Measurements from ENCODE around the gene GALNT16. TPM values are rescaled to one million over a fixed set of nuclear protein-coding genes. Genes with fewer than 3 reads are reported as not detected.
"Not testable (repeated sequence)": the region's sequence is repeated elsewhere in the genome, so short reads cannot be mapped to it uniquely, and the experiment has no call there.

GALNT16 gene
- total and polyA plus RNA-seq, 2 of the 8 experiments (the other 6 are each of a cell fraction or from before 2014, with no cell fraction given) = 5.4 to 6.3 TPM

DNA sequence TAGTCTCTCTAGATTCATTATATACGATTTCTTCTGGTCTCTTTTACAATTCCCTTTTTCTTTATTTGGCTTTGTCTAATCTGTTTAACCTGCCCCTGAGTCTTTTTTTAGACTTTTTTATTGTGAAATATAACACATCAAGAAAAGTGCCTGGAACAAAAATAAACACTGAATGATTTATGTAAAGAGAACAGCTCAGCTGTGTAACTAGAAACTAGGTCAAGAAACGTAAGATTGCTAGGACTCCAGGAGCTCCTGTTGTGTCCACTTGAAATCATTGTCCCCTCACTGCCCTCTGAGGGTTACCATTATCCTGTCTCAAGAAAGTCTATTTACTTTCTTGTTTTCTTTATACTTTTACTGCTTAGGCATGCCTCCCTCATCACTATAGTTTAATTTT, 45.6 kb upstream of the GALNT16 start (continued):
- TF ChIP-seq, protein P1, sequence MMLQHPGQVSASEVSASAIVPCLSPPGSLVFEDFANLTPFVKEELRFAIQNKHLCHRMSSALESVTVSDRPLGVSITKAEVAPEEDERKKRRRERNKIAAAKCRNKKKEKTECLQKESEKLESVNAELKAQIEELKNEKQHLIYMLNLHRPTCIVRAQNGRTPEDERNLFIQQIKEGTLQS (IDR thresholded peaks at IDR 0.05; ENCODE audit: insufficient read depth, low read depth, low read length) = no peak

DNA sequence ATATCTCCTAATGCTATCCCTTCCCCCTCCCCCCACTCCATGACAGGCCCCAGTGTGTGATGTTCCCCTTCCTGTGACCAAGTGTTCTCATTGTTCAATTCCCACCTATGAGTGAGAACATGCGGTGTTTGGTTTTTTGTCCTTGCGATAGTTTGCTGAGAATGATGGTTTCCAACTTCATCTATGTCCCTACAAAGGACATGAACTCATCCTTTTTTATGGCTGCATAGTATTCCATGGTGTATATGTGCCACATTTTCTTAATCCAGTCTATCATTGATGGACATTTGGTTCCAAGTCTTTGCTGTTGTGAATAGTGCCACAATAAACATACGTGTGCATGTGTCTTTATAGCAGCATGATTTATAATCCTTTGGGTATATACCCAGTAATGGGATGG, 42.3 kb upstream of the GALNT16 start:
- H3K9me3 ChIP-seq (ENCODE audit: insufficient read depth in 2 of 2, low read depth in 1 of 2, low read length in 1 of 2); H3K14ac ChIP-seq (ENCODE audit: insufficient read length): not testable (repeated sequence)
- WGBS, 2 experiments (ENCODE audit: extremely low coverage in 1 of 2, insufficient coverage in 1 of 2, insufficient read length in 1 of 2, insufficient replicate concordance in 2 of 2, low coverage in 1 of 2, low lambda C conversion rate in 2 of 2, missing lambda C conversion rate in 1 of 2) = 84% methylated on average over 3 of the region's 3 CpGs; no CpG with 5 or more reads in 1 of the 2 experiments

More for the DNA sequence above, 42.3 kb upstream of the GALNT16 start:
- H4K91ac ChIP-seq (replicated peaks; ENCODE audit: insufficient read length, low read length); H3K23me2 ChIP-seq (ENCODE audit: low read depth, low read length); H2BK20ac ChIP-seq (ENCODE audit: low read length); H2AK5ac ChIP-seq (ENCODE audit: low read depth, low read length); H3K56ac ChIP-seq (replicated peaks; ENCODE audit: insufficient read length, low read depth, low read length); H3K18ac ChIP-seq (ENCODE audit: extremely low read depth, low read length); H3K4me2 ChIP-seq (ENCODE audit: insufficient read depth in 1 of 2, low read depth in 2 of 2, low read length in 2 of 2); H3K9ac ChIP-seq (replicated peaks in 1 of 4; ENCODE audit: extremely low read depth in 1 of 4, low read depth in 3 of 4, low read length in 3 of 4); H3K79me2 ChIP-seq (ENCODE audit: control insufficient read depth in 1 of 2, insufficient read depth in 2 of 2, low read length in 2 of 2); H3K4ac ChIP-seq (replicated peaks; ENCODE audit: insufficient read length, low read depth, low read length); H4K5ac ChIP-seq (ENCODE audit: insufficient read length, low read depth, low read length); H3K4me3 ChIP-seq (ENCODE audit: extremely low read depth in 1 of 4, insufficient read depth in 2 of 4, low read depth in 3 of 4, low read length in 4 of 4); H2BK5ac ChIP-seq (ENCODE audit: low read depth, low read length); FAIRE-seq; H3K27ac ChIP-seq (ENCODE audit: low read depth, low read length); H3K79me1 ChIP-seq (ENCODE audit: low read depth, low read length); H2AFZ ChIP-seq (ENCODE audit: low read length); H3K27me3 ChIP-seq (replicated peaks in 1 of 4; ENCODE audit: control insufficient read depth in 3 of 4, extremely low read depth in 1 of 4, insufficient read depth in 3 of 4, low read length in 3 of 4); H2BK12ac ChIP-seq (ENCODE audit: low read depth, low read length); H4K20me1 ChIP-seq (replicated peaks in 1 of 2; ENCODE audit: control insufficient read depth in 1 of 2, insufficient read depth in 2 of 2, low read length in 2 of 2); H3K36me3 ChIP-seq (ENCODE audit: control insufficient read depth in 2 of 4, insufficient read depth in 4 of 4, low read length in 3 of 4); POLR2A ChIA-PET (ENCODE audit: partially characterized antibody); DNase-seq (ENCODE audit: low read depth in 1 of 2, low spot score in 2 of 2); H2BK120ac ChIP-seq (replicated peaks; ENCODE audit: low read depth, low read length); H2BK15ac ChIP-seq (ENCODE audit: low read length); H3K23ac ChIP-seq (ENCODE audit: insufficient read length); H3K4me1 ChIP-seq (replicated peaks in 1 of 4; ENCODE audit: control insufficient read depth in 3 of 4, insufficient read depth in 4 of 4, low read length in 3 of 4); H4K8ac ChIP-seq (ENCODE audit: extremely low read depth, insufficient read depth, low read length): not testable (repeated sequence)
- CTCF ChIA-PET (ENCODE audit: partially characterized antibody) = interaction anchor here (1.0 kb wide), 1 partner anchor 26 kb away, joined by 3 read pairs; no protein-coding TSS in a partner anchor

Data from H1 (cell line).